ENCODE measurements around the gene DMD. TPM values are rescaled to one million over a fixed set of nuclear protein-coding genes. Genes with fewer than 3 reads are reported as not detected.

Gene DMD
- total RNA-seq, 2 experiments from 2014 or later: 0.14 to 0.37 TPM

DNA sequence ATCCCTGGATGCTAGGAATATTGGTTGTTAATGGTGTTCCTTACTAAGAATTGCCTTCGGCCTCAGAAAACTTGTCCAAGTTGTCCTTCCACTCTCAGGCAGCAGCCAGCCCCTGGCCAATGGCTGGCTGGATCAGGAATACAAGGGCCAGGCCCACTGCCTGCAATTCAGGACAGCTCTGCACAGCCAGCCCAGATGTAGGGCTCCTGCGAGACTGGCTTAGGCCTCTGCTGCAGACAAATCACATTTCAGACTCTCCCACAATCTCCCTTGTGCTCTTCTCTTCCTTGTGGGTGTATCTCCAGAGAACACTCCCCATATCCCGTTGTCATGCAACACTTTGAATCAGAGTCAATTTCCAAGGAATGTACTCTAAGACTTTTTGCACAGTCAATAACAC is 1391.9 kb downstream of the DMD start:
- no peaks in the 10 kb centered on the region for H3K9me3 Mint-ChIP-seq
- CTCF ChIA-PET: no interaction called here
- no peaks in the 10 kb centered on the region for H3K36me3 Mint-ChIP-seq (ENCODE audit: low read depth)
- H3K27ac Mint-ChIP-seq: no peak overlapping the region
- intact Hi-C loops (cut with micrococcal nuclease): no loop called here
- H3K4me3 Mint-ChIP-seq: no peak overlapping the region
- H3K27me3 Mint-ChIP-seq (ENCODE audit: low read depth): no peaks in the 10 kb centered on the region
- no peaks in the 10 kb centered on the region for H3K4me1 Mint-ChIP-seq (ENCODE audit: low read depth)
- no peak for DNase-seq

GRCh38 chrX:31811106-31811505 is 1400.2 kb downstream of the DMD start:
- intact Hi-C loops (cut with micrococcal nuclease): no loop called here
- no peak for DNase-seq
- no peaks in the 10 kb centered on the region for H3K27me3 Mint-ChIP-seq (ENCODE audit: low read depth)
- CTCF ChIA-PET: no interaction called here
- H3K9me3 Mint-ChIP-seq: peaks cover 2% of the 10 kb centered on the region
- H3K4me3 Mint-ChIP-seq: no peak overlapping the region
- H3K27ac Mint-ChIP-seq: no peak overlapping the region
- H3K4me1 Mint-ChIP-seq (ENCODE audit: low read depth): no peaks in the 10 kb centered on the region
- no peaks in the 10 kb centered on the region for H3K36me3 Mint-ChIP-seq (ENCODE audit: low read depth)

GRCh38 chrX:31808357-31808756 is 1403.0 kb downstream of the DMD start:
- CTCF ChIA-PET: no interaction called here

DNA sequence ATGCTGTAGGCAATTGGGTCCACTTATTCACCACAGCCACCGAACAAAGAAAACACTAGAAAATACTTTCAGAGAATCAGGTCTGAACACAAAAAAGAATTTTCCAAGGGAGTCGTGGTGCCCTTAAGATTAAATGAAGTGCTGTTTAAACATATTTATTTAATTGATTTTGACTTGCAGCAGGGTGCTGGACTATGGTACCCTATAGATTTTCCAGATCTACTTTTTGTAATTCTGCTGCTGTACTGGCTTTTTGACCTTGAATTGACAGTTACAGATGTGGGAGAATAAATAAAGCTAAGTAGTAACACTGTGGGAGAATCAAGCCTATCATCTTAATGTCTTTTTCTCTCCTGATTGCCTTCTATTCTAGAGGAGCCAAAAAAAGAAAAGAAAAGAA is 1404.2 kb downstream of the DMD start:
- no peak overlapping the region for H3K4me3 Mint-ChIP-seq
- H3K27ac Mint-ChIP-seq: no peak overlapping the region
- CTCF ChIA-PET: no interaction called here
- DNase-seq: no peak
- no peaks in the 10 kb centered on the region for H3K36me3 Mint-ChIP-seq (ENCODE audit: low read depth)
- H3K4me1 Mint-ChIP-seq (ENCODE audit: low read depth): no peaks in the 10 kb centered on the region
- no peaks in the 10 kb centered on the region for H3K9me3 Mint-ChIP-seq
- intact Hi-C loops (cut with micrococcal nuclease): no loop called here
- no peaks in the 10 kb centered on the region for H3K27me3 Mint-ChIP-seq (ENCODE audit: low read depth)

More at GRCh38 chrX:31808357-31808756, 1403.0 kb downstream of the DMD start:
- Mint-ChIP-seq H3K36me3 (ENCODE audit: low read depth) (no peaks in the 10 kb centered on the region), H3K27me3 (ENCODE audit: low read depth) (no peaks in the 10 kb centered on the region), H3K4me3 (no peak overlapping the region), H3K9me3 (peaks cover 1% of the 10 kb centered on the region), H3K4me1 (ENCODE audit: low read depth) (no peaks in the 10 kb centered on the region), H3K27ac (no peak overlapping the region)
- no peak for DNase-seq
- intact Hi-C loops (cut with micrococcal nuclease): no loop called here

GRCh38 chrX:31805781-31806180 is 1405.6 kb downstream of the DMD start:
- Mint-ChIP-seq H3K27ac (no peak overlapping the region), H3K4me3 (no peak overlapping the region), H3K9me3 (peaks cover under 1% of the 10 kb centered on the region), H3K36me3 (ENCODE audit: low read depth) (no peaks in the 10 kb centered on the region), H3K4me1 (ENCODE audit: low read depth) (no peaks in the 10 kb centered on the region), H3K27me3 (ENCODE audit: low read depth) (no peaks in the 10 kb centered on the region)
- intact Hi-C loops (cut with micrococcal nuclease): no loop called here
- DNase-seq: no peak
- CTCF ChIA-PET: no interaction called here

- intact Hi-C loops (cut with micrococcal nuclease): no loop called here
- Mint-ChIP-seq H3K4me1 (ENCODE audit: low read depth) (no peaks in the 10 kb centered on the region), H3K27ac (no peak overlapping the region), H3K36me3 (ENCODE audit: low read depth) (no peaks in the 10 kb centered on the region), H3K9me3 (peaks cover 3% of the 10 kb centered on the region), H3K27me3 (ENCODE audit: low read depth) (no peaks in the 10 kb centered on the region), H3K4me3 (no peak overlapping the region)
- CTCF ChIA-PET: no interaction called here
- DNase-seq: no peak
These were observed 1411.1 kb downstream of the DMD start for GRCh38 chrX:31800219-31800618.

- no peak for DNase-seq
- Mint-ChIP-seq H3K4me3 (no peak overlapping the region), H3K36me3 (ENCODE audit: low read depth) (no peaks in the 10 kb centered on the region), H3K27ac (no peak overlapping the region), H3K27me3 (ENCODE audit: low read depth) (no peaks in the 10 kb centered on the region), H3K9me3 (peaks cover 3% of the 10 kb centered on the region), H3K4me1 (ENCODE audit: low read depth) (no peaks in the 10 kb centered on the region)
- intact Hi-C loops (cut with micrococcal nuclease): no loop called here
- CTCF ChIA-PET: no interaction called here
These were observed 1414.7 kb downstream of the DMD start for GRCh38 chrX:31796624-31797023.

DNA sequence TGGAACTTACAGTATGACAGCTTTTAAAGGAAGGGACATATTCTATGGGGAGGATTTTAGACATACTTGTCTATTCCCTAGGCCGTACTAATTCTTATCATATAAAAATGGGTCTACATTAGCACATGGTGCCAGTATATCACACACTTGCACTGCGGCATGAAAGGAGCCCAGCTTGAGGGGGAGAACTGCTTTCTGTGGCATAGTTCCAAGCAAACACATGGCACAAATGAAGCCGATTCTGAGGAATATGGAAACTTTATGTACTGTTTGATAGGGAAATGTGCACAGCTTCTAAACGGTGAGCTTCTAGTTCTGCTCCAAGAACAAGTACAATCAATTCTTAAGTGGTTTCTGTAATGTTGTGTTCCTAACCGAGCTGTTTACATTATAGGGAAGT is 1463.9 kb downstream of the DMD start:
- Mint-ChIP-seq H3K27ac (no peak overlapping the region), H3K9me3 (peaks cover 4% of the 10 kb centered on the region), H3K4me3 (no peak overlapping the region), H3K27me3 (ENCODE audit: low read depth) (no peaks in the 10 kb centered on the region), H3K36me3 (ENCODE audit: low read depth) (no peaks in the 10 kb centered on the region), H3K4me1 (ENCODE audit: low read depth) (no peaks in the 10 kb centered on the region)
- CTCF ChIA-PET: no interaction called here
- no peak for DNase-seq
- intact Hi-C loops (cut with micrococcal nuclease): no loop called here

DNA sequence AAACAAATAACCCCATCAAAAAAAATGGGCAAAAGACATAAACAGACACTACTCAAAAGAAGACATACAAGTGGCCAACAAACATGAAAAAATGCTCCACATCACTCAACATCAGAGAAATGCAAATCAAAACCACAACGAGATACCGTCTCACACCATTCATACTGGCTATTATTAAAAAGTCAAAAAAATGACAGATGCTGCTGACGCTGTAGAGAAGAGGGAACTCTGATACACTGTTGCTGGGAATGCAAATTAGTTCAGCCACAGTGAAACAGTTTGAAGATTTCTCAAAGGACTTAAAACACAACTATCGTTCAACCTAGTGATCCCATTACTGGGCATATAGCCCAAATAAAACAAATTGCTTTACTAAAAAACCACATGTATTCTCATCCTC is 1468.3 kb downstream of the DMD start:
- intact Hi-C loops (cut with micrococcal nuclease): no loop called here
- no peak overlapping the region for H3K27ac Mint-ChIP-seq
- CTCF ChIA-PET: no interaction called here

GRCh38 chrX:31717474-31717873 is 1493.9 kb downstream of the DMD start:
- Mint-ChIP-seq H3K27ac (no peak overlapping the region), H3K4me3 (no peak overlapping the region), H3K9me3 (no peaks in the 10 kb centered on the region), H3K36me3 (ENCODE audit: low read depth) (no peaks in the 10 kb centered on the region), H3K27me3 (ENCODE audit: low read depth) (no peaks in the 10 kb centered on the region), H3K4me1 (ENCODE audit: low read depth) (no peaks in the 10 kb centered on the region)
- DNase-seq: no peak
- CTCF ChIA-PET: no interaction called here
- intact Hi-C loops (cut with micrococcal nuclease): no loop called here

More for the DNA sequence above, 1468.3 kb downstream of the DMD start:
- Mint-ChIP-seq H3K4me3 (no peak overlapping the region), H3K27me3 (ENCODE audit: low read depth) (no peaks in the 10 kb centered on the region), H3K4me1 (ENCODE audit: low read depth) (no peaks in the 10 kb centered on the region), H3K9me3 (peaks cover 4% of the 10 kb centered on the region), H3K36me3 (ENCODE audit: low read depth) (no peaks in the 10 kb centered on the region)
- DNase-seq: no peak

DNA sequence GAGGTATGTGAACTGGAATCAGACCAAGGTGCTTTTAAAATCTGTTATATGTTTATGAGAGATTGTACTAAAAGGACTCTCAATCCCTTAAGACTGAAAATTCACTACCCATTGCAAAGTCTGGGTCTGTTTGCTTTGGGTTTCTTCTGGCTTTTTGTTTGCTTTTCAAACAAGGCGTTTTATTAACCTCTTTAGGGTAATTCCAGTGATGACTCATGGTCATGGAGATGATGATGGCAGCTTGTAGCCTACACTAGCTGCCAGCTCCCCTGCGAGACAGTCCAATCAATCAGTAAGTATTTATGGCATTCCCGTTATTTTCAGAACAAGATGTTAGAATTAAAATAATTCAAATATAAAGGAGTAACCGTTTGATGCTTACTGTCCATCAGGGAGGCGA is 1495.7 kb downstream of the DMD start:
- H3K9me3 Mint-ChIP-seq: no peaks in the 10 kb centered on the region
- CTCF ChIA-PET: no interaction called here
- H3K36me3 Mint-ChIP-seq (ENCODE audit: low read depth): no peaks in the 10 kb centered on the region
- intact Hi-C loops (cut with micrococcal nuclease): no loop called here
- H3K4me1 Mint-ChIP-seq (ENCODE audit: low read depth): no peaks in the 10 kb centered on the region
- DNase-seq: no peak
- H3K4me3 Mint-ChIP-seq: no peak overlapping the region
- no peaks in the 10 kb centered on the region for H3K27me3 Mint-ChIP-seq (ENCODE audit: low read depth)
- H3K27ac Mint-ChIP-seq: no peak overlapping the region

DNA sequence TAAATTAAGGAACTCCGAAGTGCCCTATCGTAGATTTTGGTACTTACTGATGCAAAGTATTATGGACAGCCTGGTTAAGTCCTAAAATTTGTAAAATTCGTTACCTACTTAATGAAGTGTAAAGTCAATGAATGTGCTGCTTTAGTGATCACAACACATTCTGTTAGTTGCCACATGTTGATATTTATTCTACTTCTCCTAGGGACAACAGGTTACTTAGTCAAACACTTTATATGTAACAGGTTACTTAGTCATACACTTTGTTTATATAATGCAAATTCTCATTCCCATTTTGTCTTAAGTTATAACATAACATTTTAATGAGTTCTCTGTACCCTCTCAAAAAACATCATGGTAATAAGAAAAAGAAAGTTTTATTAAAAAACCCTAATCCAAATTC is 1496.6 kb downstream of the DMD start:
- Mint-ChIP-seq H3K4me1 (ENCODE audit: low read depth) (no peaks in the 10 kb centered on the region), H3K9me3 (no peaks in the 10 kb centered on the region), H3K36me3 (ENCODE audit: low read depth) (no peaks in the 10 kb centered on the region), H3K4me3 (no peak overlapping the region), H3K27me3 (ENCODE audit: low read depth) (no peaks in the 10 kb centered on the region), H3K27ac (no peak overlapping the region)
- CTCF ChIA-PET: no interaction called here
- no peak for DNase-seq
- intact Hi-C loops (cut with micrococcal nuclease): no loop called here

DNA sequence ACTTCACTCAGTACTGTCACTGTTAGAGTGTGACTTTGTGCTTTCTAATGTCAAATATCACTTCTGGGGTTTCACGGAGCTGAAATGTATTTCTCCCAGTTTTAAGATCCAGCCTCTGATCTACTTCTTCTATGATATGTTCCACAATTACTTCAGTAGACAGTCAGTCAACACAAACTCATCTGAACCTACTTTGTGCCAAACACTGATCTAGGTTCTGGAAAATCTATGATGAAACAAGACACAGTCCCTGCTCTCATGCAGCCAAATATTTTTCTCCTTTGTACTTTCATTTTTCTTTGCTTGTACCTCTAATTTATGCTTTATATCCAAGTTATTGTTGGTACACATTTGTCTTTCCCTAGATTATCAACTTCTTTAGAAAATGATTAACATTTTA is 1498.2 kb downstream of the DMD start:
- H3K27me3 Mint-ChIP-seq (ENCODE audit: low read depth): no peaks in the 10 kb centered on the region

DNA sequence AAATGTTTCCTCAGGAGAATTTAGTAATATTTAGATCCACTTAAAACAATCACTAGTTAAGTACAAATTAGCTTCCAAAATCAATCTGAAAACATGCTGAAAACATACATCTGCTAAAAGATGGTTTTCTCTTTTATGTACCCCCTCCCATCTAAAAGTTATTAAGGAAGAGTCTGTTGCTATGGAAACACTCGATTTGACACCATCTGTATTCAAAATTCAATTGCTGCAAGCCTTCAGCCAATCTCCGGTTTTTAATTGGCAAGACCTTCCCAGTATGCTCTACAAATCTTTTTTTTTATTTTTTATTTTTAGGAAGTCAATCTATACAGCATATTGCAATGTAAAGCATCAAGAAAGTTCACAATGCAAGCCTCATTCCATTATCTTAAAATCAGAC is 1500.2 kb downstream of the DMD start:
- no peak overlapping the region for H3K27ac Mint-ChIP-seq
- no peaks in the 10 kb centered on the region for H3K9me3 Mint-ChIP-seq
- H3K36me3 Mint-ChIP-seq (ENCODE audit: low read depth): no peaks in the 10 kb centered on the region
- CTCF ChIA-PET: no interaction called here
- DNase-seq: no peak
- no peak overlapping the region for H3K4me3 Mint-ChIP-seq
- intact Hi-C loops (cut with micrococcal nuclease): no loop called here
- no peaks in the 10 kb centered on the region for H3K27me3 Mint-ChIP-seq (ENCODE audit: low read depth)
- H3K4me1 Mint-ChIP-seq (ENCODE audit: low read depth): no peaks in the 10 kb centered on the region

More for the DNA sequence above, 1498.2 kb downstream of the DMD start:
- Mint-ChIP-seq H3K9me3 (no peaks in the 10 kb centered on the region), H3K27ac (no peak overlapping the region), H3K4me1 (ENCODE audit: low read depth) (no peaks in the 10 kb centered on the region), H3K4me3 (no peak overlapping the region), H3K36me3 (ENCODE audit: low read depth) (no peaks in the 10 kb centered on the region)
- CTCF ChIA-PET: no interaction called here
- intact Hi-C loops (cut with micrococcal nuclease): no loop called here
- DNase-seq: no peak
